SK-N-SH treated with all-trans-retinoic acid at 6 μM for 48 hours (cell line): ENCODE measurements around the gene LRRC8A.

ENCODE experiments used
- ATAC-seq: fragments of 200-7000 bp; cut with Tn5 transposase; 3 replicates; pipeline ENCODE4 v1.9.1; 2020; ENCODE audit warnings: mild to moderate bottlenecking, moderate library complexity
- ARNTL ChIP-seq: fragments of 450-650 bp; formaldehyde crosslinking; IDR thresholded peaks from 2 replicates; pipeline ENCODE4 v1.5.0; 2020; ENCODE audit warnings: low read depth, mild to moderate bottlenecking, moderate library complexity, borderline replicate concordance
- BACH2 ChIP-seq: fragments of 250-450 bp; sonication (Bioruptor Pico); IDR thresholded peaks from 2 replicates; pipeline ENCODE4 v1.9.0; 2021; ENCODE audit warnings: mild to moderate bottlenecking, borderline replicate concordance
- CSDC2 ChIP-seq: fragments of 250-450 bp; sonication (Bioruptor Pico); IDR thresholded peaks from 2 replicates; pipeline ENCODE4 v1.5.0; 2020; ENCODE audit warnings: mild to moderate bottlenecking, moderate library complexity
- ESRRG ChIP-seq: fragments of 250-450 bp; sonication (Bioruptor Pico); IDR thresholded peaks from 2 replicates; pipeline ENCODE4 v1.6.1; 2021; ENCODE audit warnings: mild to moderate bottlenecking
- GLIS3 ChIP-seq: fragments of 250-450 bp; sonication (Bioruptor Pico); IDR thresholded peaks from 2 replicates; pipeline ENCODE4 v1.5.0; 2020; ENCODE audit warnings: mild to moderate bottlenecking, moderate library complexity
- ISL1 ChIP-seq: fragments of 250-450 bp; sonication (Bioruptor Pico); IDR thresholded peaks from 2 replicates; pipeline ENCODE4 v2.1.2; 2022; ENCODE audit warnings: mild to moderate bottlenecking, moderate library complexity
- OSR1 ChIP-seq: fragments of 250-450 bp; sonication (Bioruptor Pico); IDR thresholded peaks from 2 replicates; pipeline ENCODE4 v1.8.0; 2022; ENCODE audit warnings: moderate library complexity, mild to moderate bottlenecking, inconsistent platforms
- PPARA ChIP-seq: fragments of 250-450 bp; sonication (Bioruptor Pico); IDR thresholded peaks from 2 replicates; pipeline ENCODE4 v1.5.0; 2020; ENCODE audit warnings: mild to moderate bottlenecking, borderline replicate concordance
- RARB ChIP-seq: fragments of 250-450 bp; sonication (Bioruptor Pico); IDR thresholded peaks from 2 replicates; pipeline ENCODE4 v1.8.0; 2021; ENCODE audit warnings: mild to moderate bottlenecking, moderate library complexity
- TCF4 ChIP-seq: fragments of 250-450 bp; sonication (Bioruptor Pico); IDR thresholded peaks from 2 replicates; pipeline ENCODE4 v1.8.0; 2021; ENCODE audit warnings: mild to moderate bottlenecking, moderate library complexity, borderline replicate concordance
- TOX ChIP-seq: fragments of 250-450 bp; sonication (Bioruptor Pico); IDR thresholded peaks from 2 replicates; pipeline ENCODE4 v1.8.0; 2021; ENCODE audit warnings: mild to moderate bottlenecking, moderate library complexity, borderline replicate concordance
- ZFP3 ChIP-seq: fragments of 250-450 bp; sonication (Bioruptor Pico); IDR thresholded peaks from 2 replicates; pipeline ENCODE4 v1.5.0; 2020; ENCODE audit warnings: mild to moderate bottlenecking, moderate library complexity
- ZFP30 ChIP-seq: fragments of 450-650 bp; formaldehyde crosslinking; IDR thresholded peaks from 2 replicates; pipeline ENCODE4 v1.5.0; 2022; ENCODE audit warnings: mild to moderate bottlenecking, moderate library complexity
- ZNF565 ChIP-seq: fragments of 450-650 bp; formaldehyde crosslinking; conservative IDR thresholded peaks from 2 replicates; pipeline ENCODE4 v1.5.0; 2020; ENCODE audit warnings: low read depth, mild to moderate bottlenecking, moderate library complexity
- ZNF70 ChIP-seq: fragments of 450-650 bp; formaldehyde crosslinking; IDR thresholded peaks from 2 replicates; pipeline ENCODE4 v1.5.0; 2020; ENCODE audit warnings: mild to moderate bottlenecking, moderate library complexity
- ZNF8 ChIP-seq: fragments of 450-650 bp; formaldehyde crosslinking; IDR thresholded peaks from 2 replicates; pipeline ENCODE4 v1.5.0; 2020; ENCODE audit warnings: mild to moderate bottlenecking, moderate library complexity
- TF ChIP-seq, protein P1 (sequence below): fragments of 250-450 bp; sonication (Bioruptor Pico); IDR thresholded peaks from 2 replicates; pipeline ENCODE4 v1.5.1; 2020; ENCODE audit warnings: low read depth, mild to moderate bottlenecking, moderate library complexity
- TF ChIP-seq, protein P2 (sequence below): fragments of 250-450 bp; sonication (Bioruptor Pico); IDR thresholded peaks from 2 replicates; pipeline ENCODE4 v1.8.0; 2020; ENCODE audit warnings: mild to moderate bottlenecking, moderate library complexity, borderline replicate concordance
- TF ChIP-seq, protein P3 (sequence below): fragments of 250-450 bp; sonication (Bioruptor Pico); IDR thresholded peaks from 2 replicates; pipeline ENCODE4 v1.5.1; 2021; ENCODE audit warnings: mild to moderate bottlenecking, moderate library complexity
- TF ChIP-seq, protein P4 (sequence below): fragments of 250-450 bp; sonication (Bioruptor Pico); IDR thresholded peaks from 2 replicates; pipeline ENCODE4 v1.8.0; 2021; ENCODE audit warnings: low read depth, mild to moderate bottlenecking, moderate library complexity, borderline replicate concordance
- TF ChIP-seq, protein P5 (sequence below): fragments of 250-450 bp; sonication (Bioruptor Pico); IDR thresholded peaks from 2 replicates; pipeline ENCODE4 v1.5.0; 2020; ENCODE audit warnings: mild to moderate bottlenecking, moderate library complexity

LRRC8A gene

DNA sequence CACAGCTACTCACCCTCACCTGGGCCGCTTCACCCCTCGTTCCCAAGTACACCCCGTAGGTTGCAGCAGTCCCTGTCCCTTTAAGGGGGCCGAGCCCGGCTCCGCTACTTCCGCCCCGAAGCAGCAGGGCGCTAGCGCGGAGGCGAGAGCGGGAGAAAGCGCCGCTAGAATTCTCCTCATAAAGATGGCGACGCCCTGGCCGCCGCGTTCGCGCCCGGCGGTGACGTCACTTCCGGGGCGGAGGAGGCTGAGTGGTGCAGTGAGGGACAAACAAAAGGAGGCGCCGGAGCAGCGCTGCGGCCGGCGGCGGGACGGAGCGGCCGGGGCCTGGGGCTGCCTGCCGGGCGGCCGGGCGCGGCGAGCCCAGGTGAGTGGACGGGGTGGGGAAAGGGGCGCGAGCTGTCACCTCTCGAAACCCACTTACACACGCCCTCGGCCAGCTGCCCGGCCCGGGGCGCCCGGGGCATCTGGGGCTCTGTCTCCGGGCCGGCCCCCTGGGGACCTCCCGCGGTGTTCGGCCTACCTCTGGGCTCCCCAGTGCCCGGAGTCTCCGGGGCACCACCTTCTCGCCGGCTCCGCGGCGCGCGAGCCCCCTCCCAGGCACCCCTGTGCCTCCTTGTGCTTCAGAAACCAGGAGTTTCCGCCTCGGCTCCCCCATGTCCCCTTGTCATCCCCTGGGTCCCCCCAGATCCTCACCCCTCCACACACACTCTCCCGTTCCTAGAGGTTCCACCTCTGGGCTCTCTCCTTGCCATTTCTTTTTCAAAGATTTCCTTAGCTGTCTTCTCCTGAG is at the start of gene LRRC8A, which contains the start of gene KYAT1:
TSS of gene LRRC8A (plus strand) at position 250 of the 793 bp plus-strand sequence. CDS start 25,032 bp downstream, outside the sequence.
TSS of gene KYAT1 (minus strand) at position 67 of the 793 bp plus-strand sequence. CDS start 36,545 bp downstream, outside the sequence.
- peak; percentile 93 for ATAC-seq
- TF ChIP-seq ZNF565 (CRISPR knock-in tag): no peak
- no peak for TF ChIP-seq ESRRG (CRISPR knock-in tag)
- no peak for TF ChIP-seq OSR1 (CRISPR knock-in tag)
- TF ChIP-seq TOX: no peak
- no peak for TF ChIP-seq RARB
- TF ChIP-seq PPARA (CRISPR knock-in tag): no peak
- TF ChIP-seq, protein P1, sequence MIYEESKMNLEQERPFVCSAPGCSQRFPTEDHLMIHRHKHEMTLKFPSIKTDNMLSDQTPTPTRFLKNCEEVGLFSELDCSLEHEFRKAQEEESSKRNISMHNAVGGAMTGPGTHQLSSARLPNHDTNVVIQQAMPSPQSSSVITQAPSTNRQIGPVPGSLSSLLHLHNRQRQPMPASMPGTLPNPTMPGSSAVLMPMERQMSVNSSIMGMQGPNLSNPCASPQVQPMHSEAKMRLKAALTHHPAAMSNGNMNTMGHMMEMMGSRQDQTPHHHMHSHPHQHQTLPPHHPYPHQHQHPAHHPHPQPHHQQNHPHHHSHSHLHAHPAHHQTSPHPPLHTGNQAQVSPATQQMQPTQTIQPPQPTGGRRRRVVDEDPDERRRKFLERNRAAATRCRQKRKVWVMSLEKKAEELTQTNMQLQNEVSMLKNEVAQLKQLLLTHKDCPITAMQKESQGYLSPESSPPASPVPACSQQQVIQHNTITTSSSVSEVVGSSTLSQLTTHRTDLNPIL (CRISPR knock-in tag): no peak
- 0 out of 2 replicates have a peak, but pooled peaks have one; percentile 54 for TF ChIP-seq ZFP3 (CRISPR knock-in tag)
- no peak for TF ChIP-seq ZNF70
- TF ChIP-seq ZFP30: no peak
- TF ChIP-seq CSDC2 (CRISPR knock-in tag): peak; percentile 63; the same call in 1 of the 2 replicates

DNA sequence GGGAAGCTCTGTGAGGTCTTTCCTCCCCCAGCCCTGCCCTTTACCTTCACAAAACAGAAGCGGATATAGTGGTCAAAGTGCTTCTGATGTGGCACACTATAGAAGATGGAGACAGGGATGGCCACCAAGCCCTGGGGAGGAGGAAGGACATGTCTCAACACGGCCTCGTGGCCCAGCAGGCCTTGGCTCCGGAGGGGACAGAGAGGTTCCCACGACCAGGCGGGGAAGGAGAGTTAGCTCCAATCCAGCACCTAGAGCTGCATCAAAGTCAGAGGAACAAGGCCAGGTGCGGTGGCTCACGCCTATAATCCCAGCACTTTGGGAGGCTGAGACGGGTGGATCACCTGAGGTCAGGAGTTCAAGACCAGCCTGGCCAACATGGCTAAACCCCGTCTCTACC is 48.2 kb upstream of the LRRC8A start:
- TF ChIP-seq, protein P2, sequence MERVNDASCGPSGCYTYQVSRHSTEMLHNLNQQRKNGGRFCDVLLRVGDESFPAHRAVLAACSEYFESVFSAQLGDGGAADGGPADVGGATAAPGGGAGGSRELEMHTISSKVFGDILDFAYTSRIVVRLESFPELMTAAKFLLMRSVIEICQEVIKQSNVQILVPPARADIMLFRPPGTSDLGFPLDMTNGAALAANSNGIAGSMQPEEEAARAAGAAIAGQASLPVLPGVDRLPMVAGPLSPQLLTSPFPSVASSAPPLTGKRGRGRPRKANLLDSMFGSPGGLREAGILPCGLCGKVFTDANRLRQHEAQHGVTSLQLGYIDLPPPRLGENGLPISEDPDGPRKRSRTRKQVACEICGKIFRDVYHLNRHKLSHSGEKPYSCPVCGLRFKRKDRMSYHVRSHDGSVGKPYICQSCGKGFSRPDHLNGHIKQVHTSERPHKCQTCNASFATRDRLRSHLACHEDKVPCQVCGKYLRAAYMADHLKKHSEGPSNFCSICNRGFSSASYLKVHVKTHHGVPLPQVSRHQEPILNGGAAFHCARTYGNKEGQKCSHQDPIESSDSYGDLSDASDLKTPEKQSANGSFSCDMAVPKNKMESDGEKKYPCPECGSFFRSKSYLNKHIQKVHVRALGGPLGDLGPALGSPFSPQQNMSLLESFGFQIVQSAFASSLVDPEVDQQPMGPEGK: no peak
- no peak for TF ChIP-seq CSDC2 (CRISPR knock-in tag)
- TF ChIP-seq GLIS3 (CRISPR knock-in tag): no peak
- TF ChIP-seq PPARA (CRISPR knock-in tag): no peak
- TF ChIP-seq ZNF8: no peak
- TF ChIP-seq, protein P3, sequence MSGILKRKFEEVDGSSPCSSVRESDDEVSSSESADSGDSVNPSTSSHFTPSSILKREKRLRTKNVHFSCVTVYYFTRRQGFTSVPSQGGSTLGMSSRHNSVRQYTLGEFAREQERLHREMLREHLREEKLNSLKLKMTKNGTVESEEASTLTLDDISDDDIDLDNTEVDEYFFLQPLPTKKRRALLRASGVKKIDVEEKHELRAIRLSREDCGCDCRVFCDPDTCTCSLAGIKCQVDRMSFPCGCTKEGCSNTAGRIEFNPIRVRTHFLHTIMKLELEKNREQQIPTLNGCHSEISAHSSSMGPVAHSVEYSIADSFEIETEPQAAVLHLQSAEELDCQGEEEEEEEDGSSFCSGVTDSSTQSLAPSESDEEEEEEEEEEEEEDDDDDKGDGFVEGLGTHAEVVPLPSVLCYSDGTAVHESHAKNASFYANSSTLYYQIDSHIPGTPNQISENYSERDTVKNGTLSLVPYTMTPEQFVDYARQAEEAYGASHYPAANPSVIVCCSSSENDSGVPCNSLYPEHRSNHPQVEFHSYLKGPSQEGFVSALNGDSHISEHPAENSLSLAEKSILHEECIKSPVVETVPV (CRISPR knock-in tag): no peak
- TF ChIP-seq, protein P4, sequence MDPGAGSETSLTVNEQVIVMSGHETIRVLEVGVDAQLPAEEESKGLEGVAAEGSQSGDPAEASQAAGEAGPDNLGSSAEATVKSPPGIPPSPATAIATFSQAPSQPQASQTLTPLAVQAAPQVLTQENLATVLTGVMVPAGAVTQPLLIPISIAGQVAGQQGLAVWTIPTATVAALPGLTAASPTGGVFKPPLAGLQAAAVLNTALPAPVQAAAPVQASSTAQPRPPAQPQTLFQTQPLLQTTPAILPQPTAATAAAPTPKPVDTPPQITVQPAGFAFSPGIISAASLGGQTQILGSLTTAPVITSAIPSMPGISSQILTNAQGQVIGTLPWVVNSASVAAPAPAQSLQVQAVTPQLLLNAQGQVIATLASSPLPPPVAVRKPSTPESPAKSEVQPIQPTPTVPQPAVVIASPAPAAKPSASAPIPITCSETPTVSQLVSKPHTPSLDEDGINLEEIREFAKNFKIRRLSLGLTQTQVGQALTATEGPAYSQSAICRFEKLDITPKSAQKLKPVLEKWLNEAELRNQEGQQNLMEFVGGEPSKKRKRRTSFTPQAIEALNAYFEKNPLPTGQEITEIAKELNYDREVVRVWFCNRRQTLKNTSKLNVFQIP (CRISPR knock-in tag): no peak
- TF ChIP-seq, protein P1 (CRISPR knock-in tag): no peak
- no peak for TF ChIP-seq ZFP30
- TF ChIP-seq RARB: no peak
- TF ChIP-seq TOX: no peak
- TF ChIP-seq, all 23 proteins: peak for 0
- ATAC-seq: no peak

DNA sequence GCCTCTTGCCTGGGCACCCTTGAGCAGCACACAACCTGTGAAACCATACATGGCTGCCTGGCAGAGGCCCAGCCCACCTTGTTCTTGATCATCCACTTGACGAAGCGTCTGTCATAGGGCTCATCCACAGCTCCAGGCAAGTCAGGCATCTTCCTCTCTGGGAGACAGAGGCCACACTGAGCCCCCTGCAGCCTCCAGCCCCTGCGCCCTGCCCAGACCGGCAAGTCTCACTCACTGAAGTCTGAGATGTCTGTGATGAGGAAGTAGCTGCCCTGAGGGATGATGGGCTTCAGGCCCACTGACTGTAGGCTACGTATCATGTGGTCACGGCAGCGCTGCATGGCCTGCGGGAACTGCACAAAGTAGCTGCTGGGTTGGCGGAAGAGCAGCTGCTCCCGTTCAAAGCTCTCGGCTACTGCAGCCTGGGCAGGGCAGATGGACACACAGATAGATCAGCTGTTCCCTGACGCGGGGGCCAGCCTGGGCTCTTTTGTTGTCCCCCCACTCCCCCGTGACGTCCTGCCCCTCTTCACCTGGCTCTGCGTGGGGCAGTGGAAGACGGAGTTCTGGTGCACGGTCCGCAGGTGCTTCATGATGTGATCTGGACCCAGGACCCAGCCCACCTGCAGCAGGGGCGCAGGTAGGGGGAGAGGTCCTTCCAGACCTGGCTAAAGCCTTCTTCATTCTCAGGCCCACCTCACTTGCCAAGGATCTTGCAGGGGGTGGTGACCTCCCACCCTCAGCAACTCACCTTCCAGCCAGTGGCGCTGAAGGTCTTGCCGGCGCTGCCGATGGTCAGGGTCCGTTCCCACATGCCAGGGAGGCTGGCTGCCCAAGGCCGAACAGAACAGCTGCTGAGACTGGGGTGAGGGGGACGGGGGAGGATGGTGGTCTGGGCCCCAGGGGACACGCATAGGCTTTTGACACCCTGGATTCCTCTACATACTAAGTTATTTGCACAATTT is 46.4 kb upstream of the LRRC8A start:
- ATAC-seq: no peak
- no peak for TF ChIP-seq ISL1 (CRISPR knock-in tag)
- no peak for TF ChIP-seq TCF4 (CRISPR knock-in tag)
- no peak for TF ChIP-seq ZNF8
- TF ChIP-seq GLIS3 (CRISPR knock-in tag): no peak
- TF ChIP-seq, protein P5, sequence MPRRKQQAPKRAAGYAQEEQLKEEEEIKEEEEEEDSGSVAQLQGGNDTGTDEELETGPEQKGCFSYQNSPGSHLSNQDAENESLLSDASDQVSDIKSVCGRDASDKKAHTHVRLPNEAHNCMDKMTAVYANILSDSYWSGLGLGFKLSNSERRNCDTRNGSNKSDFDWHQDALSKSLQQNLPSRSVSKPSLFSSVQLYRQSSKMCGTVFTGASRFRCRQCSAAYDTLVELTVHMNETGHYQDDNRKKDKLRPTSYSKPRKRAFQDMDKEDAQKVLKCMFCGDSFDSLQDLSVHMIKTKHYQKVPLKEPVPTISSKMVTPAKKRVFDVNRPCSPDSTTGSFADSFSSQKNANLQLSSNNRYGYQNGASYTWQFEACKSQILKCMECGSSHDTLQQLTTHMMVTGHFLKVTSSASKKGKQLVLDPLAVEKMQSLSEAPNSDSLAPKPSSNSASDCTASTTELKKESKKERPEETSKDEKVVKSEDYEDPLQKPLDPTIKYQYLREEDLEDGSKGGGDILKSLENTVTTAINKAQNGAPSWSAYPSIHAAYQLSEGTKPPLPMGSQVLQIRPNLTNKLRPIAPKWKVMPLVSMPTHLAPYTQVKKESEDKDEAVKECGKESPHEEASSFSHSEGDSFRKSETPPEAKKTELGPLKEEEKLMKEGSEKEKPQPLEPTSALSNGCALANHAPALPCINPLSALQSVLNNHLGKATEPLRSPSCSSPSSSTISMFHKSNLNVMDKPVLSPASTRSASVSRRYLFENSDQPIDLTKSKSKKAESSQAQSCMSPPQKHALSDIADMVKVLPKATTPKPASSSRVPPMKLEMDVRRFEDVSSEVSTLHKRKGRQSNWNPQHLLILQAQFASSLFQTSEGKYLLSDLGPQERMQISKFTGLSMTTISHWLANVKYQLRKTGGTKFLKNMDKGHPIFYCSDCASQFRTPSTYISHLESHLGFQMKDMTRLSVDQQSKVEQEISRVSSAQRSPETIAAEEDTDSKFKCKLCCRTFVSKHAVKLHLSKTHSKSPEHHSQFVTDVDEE: no peak
- no peak for TF ChIP-seq ARNTL
- TF ChIP-seq RARB: no peak
- no peak for TF ChIP-seq BACH2 (CRISPR knock-in tag)
